Naive B cell (primary cell): ENCODE results near the gene KCNQ5. TPM values are rescaled to one million over a fixed set of nuclear protein-coding genes. Genes with fewer than 3 reads are reported as not detected.

Experiments
- ATAC-seq, 2 donors: fragments of 150-1000 bp; cut with Tn5 transposase; 2 replicates each; pipeline ENCODE4 v1.10.0; 2021; ENCODE audit warnings: low read depth in 2 of 2, mild to moderate bottlenecking in 2 of 2, moderate library complexity in 2 of 2
- DNase-seq: peaks from one replicate; pipeline ENCODE4 v3.0.0; 2022
- H3K27ac Mint-ChIP-seq, 6 donors: one replicate each; pipeline ENCODE4 v1.8.0; 2020 to 2022; ENCODE audit warnings: mild to moderate bottlenecking in 6 of 6, mixed read lengths in 6 of 6, moderate library complexity in 5 of 6, inconsistent platforms in 2 of 6
- H3K27me3 Mint-ChIP-seq, 3 donors: one replicate each; pipeline ENCODE4 v1.8.0; 2021 to 2022; ENCODE audit warnings: mixed read lengths in 3 of 3, mild to moderate bottlenecking in 1 of 3
- H3K36me3 Mint-ChIP-seq, 2 donors: one replicate each; pipeline ENCODE4 v1.8.0; 2020 to 2022; ENCODE audit warnings: mixed read lengths in 2 of 2, inconsistent platforms in 1 of 2, mild to moderate bottlenecking in 1 of 2
- H3K4me1 Mint-ChIP-seq, 3 donors: one replicate each; pipeline ENCODE4 v1.8.0; 2020 to 2022; ENCODE audit warnings: mixed read lengths in 3 of 3, inconsistent platforms in 1 of 3, mild to moderate bottlenecking in 1 of 3, moderate library complexity in 1 of 3
- H3K4me3 Mint-ChIP-seq, 8 donors: one replicate each; pipeline ENCODE4 v1.8.0; 2020 to 2022; ENCODE audit warnings: mild to moderate bottlenecking in 8 of 8, mixed read lengths in 8 of 8, moderate library complexity in 8 of 8, inconsistent platforms in 2 of 8
- H3K9me3 Mint-ChIP-seq, 7 donors: one replicate each; pipeline ENCODE4 v1.8.0; 2020 to 2022; ENCODE audit warnings: mixed read lengths in 7 of 7, mild to moderate bottlenecking in 5 of 7, inconsistent platforms in 2 of 7, moderate library complexity in 1 of 7
- polyA plus RNA-seq, 6 donors: library from polyadenylated mRNA; unstranded; fragments of 300-500 nt; fragmentation: Illumina TruSeq; gene quantifications; one replicate each; pipeline ENCODE4 v1.2.3, GENCODE V29; 2021; ENCODE audit warnings: low read depth in 6 of 6

The KCNQ5 gene
- polyA plus RNA-seq, 6 donors from 2014 or later, result 0.29 to 7.1 (median 4.9) TPM

DNA sequence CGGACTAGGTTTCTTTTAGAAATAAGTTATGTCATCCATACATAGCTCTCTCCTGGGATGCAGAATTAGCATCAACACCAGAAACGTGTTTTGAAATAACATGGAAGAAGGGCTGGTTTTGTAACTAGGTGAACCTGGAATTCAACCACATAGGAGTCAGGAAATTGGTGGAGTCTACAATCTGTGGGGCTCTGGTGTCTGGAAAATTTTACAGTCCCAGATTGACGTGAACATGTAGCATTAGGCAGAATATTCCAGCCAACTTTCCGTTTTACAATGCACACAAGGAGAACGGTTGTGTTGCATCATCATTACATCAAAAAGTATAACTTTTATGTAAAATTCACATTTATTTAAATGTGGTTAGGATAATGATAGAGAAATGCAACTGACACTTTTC, 1.9 kb downstream of the KCNQ5 start:
- peaks cover 48 to 61% (median 53%) of the 10 kb centered on the region in 3 donors for H3K4me1 Mint-ChIP-seq
- no peaks in the 10 kb centered on the region for H3K9me3 Mint-ChIP-seq
- DNase-seq (no peak), ATAC-seq (no peak)
- H3K36me3 Mint-ChIP-seq, result no peaks in the 10 kb centered on the region
- H3K27me3 Mint-ChIP-seq, result no peaks in the 10 kb centered on the region
- H3K4me3 Mint-ChIP-seq, result peak overlapping the region; percentile 85 to 99 (median 98)
- peak overlapping the region in 4 of 6 donors; percentile 9 to 96 (median 73) for H3K27ac Mint-ChIP-seq

DNA sequence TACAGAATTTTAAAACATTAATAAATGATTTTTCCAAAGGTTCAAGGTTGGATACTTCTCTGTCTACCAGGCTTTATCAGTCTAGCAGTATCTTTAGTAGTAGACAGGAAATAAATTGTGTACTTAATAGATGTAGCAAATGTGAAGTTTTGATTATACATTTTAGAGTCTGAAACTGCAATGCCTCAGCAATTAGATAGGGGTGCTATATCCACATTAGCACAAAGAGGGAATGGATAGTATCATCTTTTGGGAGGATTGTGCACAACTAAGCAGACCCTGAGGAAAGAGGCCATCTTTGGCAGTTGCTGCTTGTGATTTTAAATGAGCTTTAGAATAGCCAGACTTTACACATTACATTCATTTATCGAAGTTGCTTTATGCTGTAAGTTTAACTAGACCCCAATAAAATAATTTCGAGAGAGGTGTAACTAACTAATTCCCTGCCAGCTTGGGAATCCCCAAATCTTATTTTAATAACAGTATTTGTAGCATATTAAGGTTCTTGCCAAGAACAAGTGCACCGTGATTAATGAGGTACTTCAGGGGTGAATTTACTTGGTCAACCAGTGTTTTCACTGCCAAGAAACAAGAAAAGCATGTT, 2.8 kb downstream of the KCNQ5 start:
- no peak for ATAC-seq
- Mint-ChIP-seq H3K4me1 (peaks cover 48 to 59% (median 49%) of the 10 kb centered on the region in 3 donors), H3K4me3 (peak overlapping the region in 2 of 8 donors; percentile 44 to 85), H3K27ac (peak overlapping the region in 1 of 6 donors; percentile 11), H3K9me3 (no peaks in the 10 kb centered on the region), H3K27me3 (no peaks in the 10 kb centered on the region), H3K36me3 (no peaks in the 10 kb centered on the region)
- peak; percentile 10 for DNase-seq

DNA sequence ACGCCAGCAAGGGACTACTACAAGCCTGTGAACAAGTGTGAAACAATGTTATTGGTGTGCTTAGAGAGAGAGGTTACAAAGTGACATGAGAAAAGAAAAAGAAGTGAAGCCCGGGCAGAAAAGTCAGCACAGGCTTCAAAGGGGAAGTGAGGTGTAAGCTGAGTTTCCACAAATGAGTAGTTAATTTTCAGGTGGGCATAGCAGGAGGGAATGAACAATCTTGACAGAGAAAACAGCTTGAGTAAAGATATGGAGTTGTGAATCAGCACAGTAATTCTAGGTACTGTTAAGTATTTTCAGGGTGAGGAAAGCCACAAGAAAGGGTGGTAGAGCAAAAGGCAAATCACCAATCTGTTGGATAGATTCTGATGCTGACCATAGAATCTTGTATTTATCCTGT, 4.3 kb downstream of the KCNQ5 start:
- Mint-ChIP-seq H3K27me3 (no peaks in the 10 kb centered on the region), H3K4me1 (peaks cover 33 to 51% (median 36%) of the 10 kb centered on the region in 3 donors), H3K9me3 (peaks cover 0 to under 1% (median 0%) of the 10 kb centered on the region in 7 donors), H3K4me3 (no peak overlapping the region), H3K27ac (peak overlapping the region in 4 of 6 donors; percentile 3 to 62 (median 14)), H3K36me3 (peaks cover 3% of the 10 kb centered on the region in 2 donors)
- DNase-seq (no peak), ATAC-seq (no peak)

DNA sequence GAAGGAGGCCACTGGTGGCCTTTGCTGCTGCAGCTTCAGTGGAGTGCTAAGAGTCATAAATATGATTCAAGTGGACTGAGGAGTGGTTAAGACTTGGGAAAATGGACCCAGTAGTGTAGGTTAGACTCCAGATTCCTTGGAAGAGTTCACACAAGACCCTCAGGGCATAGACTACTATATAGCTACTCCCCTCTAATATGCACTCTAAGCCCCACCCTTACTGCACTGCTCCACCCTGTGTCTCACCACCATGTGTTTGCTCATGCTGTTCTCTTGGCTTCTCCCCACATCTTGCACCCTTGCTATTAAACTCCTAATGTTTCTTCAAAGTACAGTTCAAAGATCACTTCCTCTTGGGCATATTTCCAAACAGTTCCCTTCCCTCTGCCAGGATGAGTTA, 5.7 kb downstream of the KCNQ5 start:
- DNase-seq (no peak), ATAC-seq (no peak)
- H3K4me1 Mint-ChIP-seq, result peaks cover 33 to 48% (median 35%) of the 10 kb centered on the region in 3 donors
- no peak overlapping the region for H3K27ac Mint-ChIP-seq
- peaks cover 0 to 6% (median 0%) of the 10 kb centered on the region in 7 donors for H3K9me3 Mint-ChIP-seq
- no peaks in the 10 kb centered on the region for H3K27me3 Mint-ChIP-seq
- H3K36me3 Mint-ChIP-seq, result peaks cover 10% of the 10 kb centered on the region in 2 donors
- no peak overlapping the region for H3K4me3 Mint-ChIP-seq

DNA sequence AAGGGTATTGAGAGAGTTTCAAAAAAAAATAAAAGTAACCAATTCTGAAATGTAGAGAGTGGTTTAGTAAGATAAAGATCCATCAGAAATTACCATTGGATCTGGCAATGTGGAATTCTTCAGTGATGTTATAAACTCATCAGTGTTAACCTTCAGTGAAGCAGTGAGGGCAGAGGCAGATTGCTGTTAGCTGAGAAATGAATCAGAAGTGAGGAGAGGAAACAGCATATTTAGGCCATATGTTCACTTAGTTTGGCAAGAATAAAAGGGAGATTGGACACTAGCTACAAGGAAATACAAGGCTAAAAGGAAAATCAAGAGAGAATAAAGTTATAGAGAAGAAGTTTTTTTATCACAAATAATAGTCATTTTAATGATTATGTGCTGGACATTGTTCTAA, 9.6 kb downstream of the KCNQ5 start:
- peaks cover 7 to 29% (median 15%) of the 10 kb centered on the region in 3 donors for H3K4me1 Mint-ChIP-seq
- no peak overlapping the region for H3K27ac Mint-ChIP-seq
- peaks cover 0 to 6% (median 0%) of the 10 kb centered on the region in 7 donors for H3K9me3 Mint-ChIP-seq
- ATAC-seq, result no peak
- peaks cover 10 to 20% of the 10 kb centered on the region in 2 donors for H3K36me3 Mint-ChIP-seq
- no peak for DNase-seq
- no peaks in the 10 kb centered on the region for H3K27me3 Mint-ChIP-seq
- no peak overlapping the region for H3K4me3 Mint-ChIP-seq

DNA sequence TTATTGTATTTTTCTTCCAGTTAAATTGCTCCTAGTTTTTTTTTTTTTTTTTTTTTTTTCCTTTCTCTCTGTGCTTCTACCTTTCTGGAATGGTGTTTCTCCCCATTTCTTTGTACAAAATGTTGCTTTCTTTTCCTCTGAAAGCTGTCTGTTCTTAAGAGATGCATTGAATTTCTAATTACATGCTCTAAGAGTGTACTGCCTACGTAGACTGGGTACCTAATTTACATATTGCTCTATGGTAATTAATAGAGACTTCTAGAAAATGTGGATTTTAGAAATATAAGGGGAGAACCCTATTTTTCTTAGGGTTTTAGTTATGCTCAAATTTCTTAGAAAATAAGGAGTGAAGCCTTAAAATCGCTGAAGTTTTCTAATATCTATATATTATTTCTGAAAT, 13.8 kb downstream of the KCNQ5 start:
- Mint-ChIP-seq H3K9me3 (peaks cover 0 to 6% (median 0%) of the 10 kb centered on the region in 7 donors), H3K36me3 (peaks cover 10 to 25% of the 10 kb centered on the region in 2 donors), H3K27ac (peak overlapping the region in 1 of 6 donors; percentile 2), H3K27me3 (no peaks in the 10 kb centered on the region), H3K4me1 (peaks cover 10 to 26% (median 10%) of the 10 kb centered on the region in 3 donors), H3K4me3 (no peak overlapping the region)
- ATAC-seq (no peak), DNase-seq (no peak)

DNA sequence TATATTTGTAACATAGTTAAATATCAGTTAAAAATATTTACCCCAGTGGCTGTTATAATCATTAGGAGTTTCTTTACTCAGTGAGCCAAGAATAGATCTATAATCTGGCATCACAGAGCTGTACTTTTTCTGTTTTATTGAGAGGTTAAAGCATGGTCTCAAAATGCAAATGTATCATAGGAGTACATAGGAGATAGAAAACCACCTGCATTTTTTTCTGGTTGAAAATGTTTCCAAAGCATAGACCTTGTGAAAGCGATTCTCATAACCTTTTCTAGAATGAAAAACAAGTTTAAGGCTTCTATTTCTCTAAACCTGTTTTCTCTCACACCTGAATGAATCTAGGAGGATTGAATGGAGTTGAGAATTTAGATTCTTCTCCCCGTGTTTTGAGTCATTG, 14.4 kb downstream of the KCNQ5 start:
- Mint-ChIP-seq H3K27me3 (no peaks in the 10 kb centered on the region), H3K9me3 (peaks cover 0 to 4% (median 0%) of the 10 kb centered on the region in 7 donors), H3K36me3 (peaks cover 6 to 22% of the 10 kb centered on the region in 2 donors), H3K4me1 (peaks cover 7 to 20% (median 10%) of the 10 kb centered on the region in 3 donors), H3K27ac (no peak overlapping the region), H3K4me3 (no peak overlapping the region)
- no peak for ATAC-seq
- DNase-seq, result no peak

DNA sequence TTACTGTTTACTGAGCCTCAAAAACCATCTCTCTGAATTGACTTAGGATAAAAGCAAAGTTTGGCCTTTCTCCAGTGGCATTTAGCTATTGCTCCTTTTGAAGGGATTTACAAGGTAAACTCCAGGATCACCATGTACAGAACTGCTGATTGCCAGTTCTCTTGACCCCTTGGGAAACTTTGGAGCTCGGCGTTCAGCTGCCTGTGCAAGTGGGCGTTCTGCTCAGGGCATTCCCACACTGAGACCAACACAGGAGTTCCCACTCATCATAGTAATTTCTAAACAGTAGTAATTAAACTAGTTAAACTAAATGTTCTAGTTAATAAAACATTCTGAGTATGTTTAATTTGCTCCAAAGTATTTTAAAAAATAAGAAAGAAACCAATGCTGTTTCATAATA, 14.9 kb downstream of the KCNQ5 start:
- H3K27ac Mint-ChIP-seq, result no peak overlapping the region
- no peak for DNase-seq
- no peaks in the 10 kb centered on the region for H3K27me3 Mint-ChIP-seq
- H3K4me3 Mint-ChIP-seq, result no peak overlapping the region
- peaks cover 9 to 21% (median 10%) of the 10 kb centered on the region in 3 donors for H3K4me1 Mint-ChIP-seq
- ATAC-seq, result no peak
- no peaks in the 10 kb centered on the region for H3K9me3 Mint-ChIP-seq
- H3K36me3 Mint-ChIP-seq, result peaks cover 0 to 18% of the 10 kb centered on the region in 2 donors

DNA sequence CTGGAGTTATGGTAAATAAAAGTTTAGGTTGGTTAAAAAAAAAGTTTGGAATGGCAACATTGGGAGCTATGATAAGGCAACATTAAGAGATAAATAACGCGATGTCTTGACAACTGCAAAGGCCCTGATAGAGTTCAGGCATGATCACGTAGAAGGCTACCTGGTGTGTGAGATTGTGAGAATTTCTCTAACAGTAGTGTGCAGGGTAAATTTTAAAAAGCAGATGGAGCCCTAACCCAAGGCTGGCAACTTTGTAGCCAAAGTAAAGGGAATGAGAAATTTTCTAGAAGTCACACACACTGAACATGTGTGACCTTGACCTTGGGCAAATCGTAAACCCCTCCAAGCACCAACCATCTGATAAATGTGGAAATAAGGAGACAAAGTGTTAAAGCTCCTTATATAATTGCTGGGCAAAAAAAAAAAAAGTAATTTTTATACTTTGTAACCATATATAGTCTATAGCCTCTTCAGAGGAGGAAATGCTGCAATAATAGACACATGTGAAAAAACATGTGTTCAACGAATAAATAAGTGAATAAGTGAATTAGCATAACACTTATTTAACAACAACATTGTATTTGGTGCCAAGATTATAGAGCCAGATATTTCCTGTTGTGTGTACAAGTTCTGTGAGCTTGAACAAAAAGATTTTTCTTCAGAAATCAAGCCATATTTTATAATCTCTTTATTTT, 18.2 kb downstream of the KCNQ5 start:
- Mint-ChIP-seq H3K27ac (peak overlapping the region in 2 of 6 donors; percentile 1 to 44), H3K36me3 (peaks cover 0 to 5% of the 10 kb centered on the region in 2 donors), H3K4me1 (peaks cover 10 to 30% (median 12%) of the 10 kb centered on the region in 3 donors), H3K27me3 (no peaks in the 10 kb centered on the region), H3K9me3 (no peaks in the 10 kb centered on the region), H3K4me3 (no peak overlapping the region)
- DNase-seq (no peak), ATAC-seq (no peak)

DNA sequence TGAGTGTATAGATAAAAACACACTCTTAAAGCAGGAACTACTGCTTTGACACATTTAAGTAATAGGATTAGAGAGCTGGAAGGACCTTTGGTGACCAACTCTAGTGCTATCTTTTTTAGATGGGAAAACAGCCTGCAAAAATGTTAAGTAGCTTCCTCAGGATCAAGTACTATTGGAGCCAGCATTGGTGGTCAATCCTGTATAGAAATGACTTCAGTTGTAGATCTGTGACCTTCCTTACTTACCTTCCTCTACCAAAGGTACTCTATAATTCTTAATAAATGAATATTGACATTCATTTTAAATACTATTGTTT, 18.7 kb downstream of the KCNQ5 start:
- Mint-ChIP-seq H3K4me3 (no peak overlapping the region), H3K27me3 (no peaks in the 10 kb centered on the region), H3K36me3 (peaks cover 0 to 5% of the 10 kb centered on the region in 2 donors), H3K9me3 (no peaks in the 10 kb centered on the region), H3K27ac (no peak overlapping the region), H3K4me1 (peaks cover 10 to 30% (median 14%) of the 10 kb centered on the region in 3 donors)
- ATAC-seq, result no peak
- no peak for DNase-seq

DNA sequence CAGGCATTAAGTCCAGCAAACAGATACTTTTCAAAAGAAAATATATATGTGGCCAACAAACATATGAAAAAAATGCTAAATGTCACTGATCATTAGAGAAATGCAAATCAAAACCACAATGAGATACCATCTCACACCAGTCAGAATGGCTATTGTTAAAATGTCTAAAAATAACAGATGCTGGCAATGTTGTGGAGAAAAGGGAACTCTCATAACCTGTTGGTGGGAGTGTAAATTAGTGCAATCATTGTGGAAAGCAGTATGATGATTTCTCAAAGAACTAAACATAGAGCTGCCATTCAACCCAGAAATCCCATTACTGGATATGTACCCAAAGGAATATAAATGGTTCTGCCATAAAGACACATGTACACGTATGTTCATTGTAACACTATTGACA, 20.6 kb downstream of the KCNQ5 start:
- H3K27ac Mint-ChIP-seq, result no peak overlapping the region
- H3K4me3 Mint-ChIP-seq, result no peak overlapping the region
- no peaks in the 10 kb centered on the region for H3K27me3 Mint-ChIP-seq
- no peak for ATAC-seq
- H3K9me3 Mint-ChIP-seq, result peaks cover 0 to 4% (median 0%) of the 10 kb centered on the region in 7 donors
- peaks cover 18 to 38% (median 18%) of the 10 kb centered on the region in 3 donors for H3K4me1 Mint-ChIP-seq
- no peak for DNase-seq
- H3K36me3 Mint-ChIP-seq, result peaks cover 5 to 7% of the 10 kb centered on the region in 2 donors

DNA sequence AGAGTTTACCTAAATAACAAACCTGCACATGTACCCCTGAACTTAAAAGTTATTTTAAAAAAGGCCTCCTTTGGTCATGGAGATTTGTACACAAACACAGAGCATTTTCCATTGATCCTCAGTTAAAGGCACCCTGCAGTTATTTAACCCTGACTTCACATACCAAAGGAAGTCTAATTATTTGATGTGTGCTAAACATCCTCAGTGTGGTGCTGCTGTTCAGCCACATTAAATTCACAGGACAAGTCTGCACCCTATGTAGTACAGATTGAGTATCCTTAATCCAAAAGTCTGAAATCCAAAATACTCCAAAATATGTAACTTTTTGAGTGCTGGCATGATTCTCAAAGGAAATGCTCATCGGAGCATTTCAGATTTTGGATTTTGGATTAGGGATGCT, 21.4 kb downstream of the KCNQ5 start:
- DNase-seq (no peak), ATAC-seq (no peak)
- Mint-ChIP-seq H3K36me3 (peaks cover 5 to 8% of the 10 kb centered on the region in 2 donors), H3K27ac (no peak overlapping the region), H3K4me3 (no peak overlapping the region), H3K9me3 (peaks cover 0 to 4% (median 0%) of the 10 kb centered on the region in 7 donors), H3K4me1 (peaks cover 20 to 39% (median 22%) of the 10 kb centered on the region in 3 donors), H3K27me3 (no peaks in the 10 kb centered on the region)

DNA sequence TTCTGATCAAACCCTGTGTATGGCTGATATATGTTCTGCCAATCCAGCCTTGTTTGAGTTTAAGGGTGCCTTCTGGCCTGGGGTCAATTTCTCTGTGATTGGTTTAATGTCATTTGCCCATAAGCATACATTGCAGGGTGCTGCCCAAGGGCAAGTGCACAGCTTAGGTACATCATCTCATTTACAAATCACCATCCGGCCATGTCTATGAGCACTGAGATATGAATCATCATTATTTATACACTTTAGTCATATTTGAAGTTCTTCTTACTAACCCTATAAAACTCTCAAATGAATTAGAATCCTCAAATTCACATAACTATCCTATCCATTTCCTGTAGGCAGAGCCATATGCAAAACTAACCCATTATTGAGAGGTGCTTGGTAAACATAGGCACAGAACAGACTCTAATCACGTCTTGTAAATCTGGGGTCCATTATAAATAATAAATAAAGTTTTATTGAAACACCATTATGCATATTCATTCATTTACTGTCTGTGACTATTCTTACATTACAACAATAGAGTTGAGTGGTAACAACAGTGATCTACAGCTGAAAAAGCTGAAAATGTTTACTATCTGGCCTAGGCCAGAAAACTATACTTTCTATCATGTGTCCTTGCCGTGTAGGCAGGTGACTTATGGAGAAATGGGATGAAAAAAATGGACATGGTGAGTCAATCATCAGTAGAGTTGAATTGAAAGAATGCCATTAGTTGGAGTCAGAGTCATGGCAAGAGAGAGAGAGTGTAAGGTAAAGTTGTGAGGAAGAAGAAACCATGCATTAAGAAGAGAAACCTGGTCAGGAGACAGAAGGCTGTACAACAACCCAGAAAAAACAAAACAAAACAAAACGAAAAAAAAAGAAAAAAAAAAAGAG, 25.0 kb downstream of the KCNQ5 start:
- DNase-seq (no peak), ATAC-seq (no peak)
- Mint-ChIP-seq H3K36me3 (peaks cover 0 to 8% of the 10 kb centered on the region in 2 donors), H3K27me3 (no peaks in the 10 kb centered on the region), H3K4me3 (no peak overlapping the region), H3K9me3 (peaks cover 0 to 4% (median 0%) of the 10 kb centered on the region in 7 donors), H3K27ac (peak overlapping the region in 1 of 6 donors; percentile 3), H3K4me1 (peaks cover 19 to 47% (median 41%) of the 10 kb centered on the region in 3 donors)
